Upper lobe of left lung (tissue), 6 donors: ENCODE data around the gene SSR3. TPM values are rescaled to one million over a fixed set of nuclear protein-coding genes. Genes with fewer than 3 reads are reported as not detected.

Experiments used
- ATAC-seq, 2 donors: fragments of 200-7000 bp; cut with Tn5 transposase; one replicate each; pipeline ENCODE4 v1.9.1; 2022; ENCODE audit warnings: mild to moderate bottlenecking in 2 of 2, moderate library complexity in 2 of 2; ENCODE audit not compliant: low FRiP score in 2 of 2
- DNase-seq, 2 donors: peaks; one replicate each; pipeline ENCODE4 v3.0.0-alpha.2; 2019 to 2020
- H3K27ac ChIP-seq, 4 donors: fragments of 200-600 bp; sonication (generic); one replicate each; pipeline ENCODE4 v1.5.1; 2016 to 2019
- H3K27me3 ChIP-seq, 4 donors: fragments of 200-600 bp; sonication (generic); one replicate each; pipeline ENCODE4 v1.5.1; 2017 to 2019
- H3K36me3 ChIP-seq, 4 donors: fragments of 200-600 bp; sonication (generic); one replicate each; pipeline ENCODE4 v1.5.1; 2016 to 2019
- H3K4me1 ChIP-seq, 4 donors: fragments of 200-600 bp; sonication (generic); one replicate each; pipeline ENCODE4 v1.5.1; 2018 to 2019
- H3K4me3 ChIP-seq, 4 donors: fragments of 200-600 bp; sonication (generic); one replicate each; pipeline ENCODE4 v1.5.1; 2017 to 2019; ENCODE audit warnings: mild to moderate bottlenecking in 2 of 4, moderate library complexity in 1 of 4
- H3K9me3 ChIP-seq, 4 donors: fragments of 200-600 bp; sonication (generic); one replicate each; pipeline ENCODE4 v1.5.1; 2018 to 2019
- EP300 ChIP-seq, 4 donors: sonication (generic); formaldehyde crosslinking; IDR thresholded peaks; one replicate each; pipeline ENCODE4 v1.5.1; 2017; ENCODE audit warnings: antibody characterized with exemption in 4 of 4, control low read depth in 2 of 4
- POLR2A ChIP-seq, 4 donors: fragments of 450-650 bp; IDR thresholded peaks; one replicate each; pipeline ENCODE4 v1.5.1; 2016 to 2017; ENCODE audit warnings: antibody characterized with exemption in 4 of 4, mild to moderate bottlenecking in 2 of 4
- POLR2AphosphoS5 ChIP-seq, 2 donors: sonication (generic); formaldehyde crosslinking; IDR thresholded peaks; one replicate each; pipeline ENCODE4 v1.5.1; 2017; ENCODE audit warnings: antibody characterized with exemption in 2 of 2
- WGBS, 2 donors: methylation state at CpG; one replicate each; pipeline ENCODE4 v1.1.5; 2017 to 2018; 5-methylcytosine and 5-hydroxymethylcytosine counted together
- total RNA-seq, 6 donors: library from RNA; depleted of rRNA in 4 of 6; stranded (reverse); fragments of >200 nt in 4 of 6; gene quantifications; one replicate each; pipeline versions ENCODE4 v1.1.0 to v1.2.1, GENCODE V29; 2016 to 2021
- TF ChIP-seq, protein P1 (sequence below), 6 experiments: fragments of 450-650 bp in 4 of 6; fragments of 200-600 bp in 2 of 6; sonication (generic) in 2 of 6; IDR thresholded peaks; one replicate each; pipeline ENCODE4 v1.5.1; 2016 to 2019; ENCODE audit warnings: antibody characterized with exemption in 6 of 6
- donor health status: DM: no; HTN: no; CAD: no; lungs with moderate emphysema.
- donor health status: DM: no; HTN: yes; CAD: no; lungs with severe emphysema.

SSR3 gene
- total RNA-seq, 6 donors from 2014 or later, result 25.1 to 178 (median 132) TPM

DNA sequence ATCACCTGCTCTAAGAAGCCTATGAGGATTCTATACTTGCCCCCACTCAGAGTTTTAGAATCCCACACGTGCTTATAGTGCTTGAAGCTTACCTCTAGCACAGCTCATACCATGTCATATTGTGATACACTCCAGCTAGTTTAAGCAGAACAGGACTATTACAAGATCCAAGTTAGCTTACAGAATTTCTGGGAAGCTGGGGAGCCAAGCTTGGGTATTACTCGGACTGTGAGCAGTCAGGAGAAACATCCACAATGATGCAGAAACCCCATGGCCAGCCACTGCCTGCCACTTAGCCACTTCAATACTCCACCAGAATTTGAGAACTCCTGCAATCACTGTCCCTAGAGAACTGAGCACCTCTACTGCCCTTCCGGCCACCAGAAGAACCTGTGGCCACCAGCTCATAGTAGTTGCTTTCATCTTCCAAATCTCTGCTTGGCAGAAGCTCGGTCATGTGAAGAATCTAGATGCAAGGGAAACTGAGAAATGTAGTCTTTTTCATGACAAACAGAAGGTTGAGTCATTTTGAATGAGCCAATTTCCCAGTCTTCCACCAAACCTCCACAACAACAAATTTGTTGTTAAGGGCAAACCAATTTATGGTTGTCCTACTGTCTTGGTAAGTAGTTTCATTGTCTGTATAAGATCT is 27.7 kb upstream of the SSR3 start:
- Histone ChIP-seq H3K4me1 (peaks cover 0 to 6% (median 0%) of the 10 kb centered on the region in 4 donors), H3K27me3 (no peaks in the 10 kb centered on the region), H3K4me3 (no peak overlapping the region), H3K36me3 (no peaks in the 10 kb centered on the region), H3K9me3 (no peaks in the 10 kb centered on the region), H3K27ac (no peak overlapping the region)
- WGBS, 2 donors, result 89 to 90% methylated on average over 4 of the region's 4 CpGs
- DNase-seq (no peak), ATAC-seq (no peak)
- TF ChIP-seq POLR2AphosphoS5 (IDR thresholded peaks at IDR 0.05), result no peak

DNA sequence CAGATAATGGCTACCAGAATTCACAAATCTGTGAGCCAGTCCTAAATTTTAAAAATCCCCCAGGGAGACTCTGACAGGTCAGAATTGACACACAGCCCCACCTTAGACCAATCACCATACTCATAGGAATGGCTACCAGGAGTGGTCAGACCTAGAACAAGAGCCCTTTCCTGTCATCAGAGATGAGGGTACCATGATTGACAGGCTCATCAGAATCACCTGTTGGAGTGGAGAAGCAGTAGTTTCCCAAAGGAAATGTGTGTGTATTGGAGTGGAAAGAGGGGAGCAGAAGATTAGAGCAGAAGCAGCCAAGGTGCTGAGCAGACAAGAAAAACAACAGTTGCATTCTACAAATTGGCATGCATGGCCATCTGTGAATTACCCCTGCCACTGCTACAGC is 27.0 kb upstream of the SSR3 start:
- no peaks in the 10 kb centered on the region for H3K9me3 ChIP-seq
- no peaks in the 10 kb centered on the region for H3K36me3 ChIP-seq
- no peak overlapping the region for H3K27ac ChIP-seq
- no peak for TF ChIP-seq EP300 (IDR thresholded peaks at IDR 0.05)
- TF ChIP-seq, protein P1, sequence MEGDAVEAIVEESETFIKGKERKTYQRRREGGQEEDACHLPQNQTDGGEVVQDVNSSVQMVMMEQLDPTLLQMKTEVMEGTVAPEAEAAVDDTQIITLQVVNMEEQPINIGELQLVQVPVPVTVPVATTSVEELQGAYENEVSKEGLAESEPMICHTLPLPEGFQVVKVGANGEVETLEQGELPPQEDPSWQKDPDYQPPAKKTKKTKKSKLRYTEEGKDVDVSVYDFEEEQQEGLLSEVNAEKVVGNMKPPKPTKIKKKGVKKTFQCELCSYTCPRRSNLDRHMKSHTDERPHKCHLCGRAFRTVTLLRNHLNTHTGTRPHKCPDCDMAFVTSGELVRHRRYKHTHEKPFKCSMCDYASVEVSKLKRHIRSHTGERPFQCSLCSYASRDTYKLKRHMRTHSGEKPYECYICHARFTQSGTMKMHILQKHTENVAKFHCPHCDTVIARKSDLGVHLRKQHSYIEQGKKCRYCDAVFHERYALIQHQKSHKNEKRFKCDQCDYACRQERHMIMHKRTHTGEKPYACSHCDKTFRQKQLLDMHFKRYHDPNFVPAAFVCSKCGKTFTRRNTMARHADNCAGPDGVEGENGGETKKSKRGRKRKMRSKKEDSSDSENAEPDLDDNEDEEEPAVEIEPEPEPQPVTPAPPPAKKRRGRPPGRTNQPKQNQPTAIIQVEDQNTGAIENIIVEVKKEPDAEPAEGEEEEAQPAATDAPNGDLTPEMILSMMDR (IDR thresholded peaks at IDR 0.05), result no peak
- TF ChIP-seq POLR2A (IDR thresholded peaks at IDR 0.05), result no peak
- no peak for TF ChIP-seq POLR2AphosphoS5 (IDR thresholded peaks at IDR 0.05)
- no peak overlapping the region for H3K4me3 ChIP-seq
- no peaks in the 10 kb centered on the region for H3K27me3 ChIP-seq
- no peak for ATAC-seq
- peaks cover 0 to 6% (median 0%) of the 10 kb centered on the region in 4 donors for H3K4me1 ChIP-seq
- DNase-seq, result no peak

DNA sequence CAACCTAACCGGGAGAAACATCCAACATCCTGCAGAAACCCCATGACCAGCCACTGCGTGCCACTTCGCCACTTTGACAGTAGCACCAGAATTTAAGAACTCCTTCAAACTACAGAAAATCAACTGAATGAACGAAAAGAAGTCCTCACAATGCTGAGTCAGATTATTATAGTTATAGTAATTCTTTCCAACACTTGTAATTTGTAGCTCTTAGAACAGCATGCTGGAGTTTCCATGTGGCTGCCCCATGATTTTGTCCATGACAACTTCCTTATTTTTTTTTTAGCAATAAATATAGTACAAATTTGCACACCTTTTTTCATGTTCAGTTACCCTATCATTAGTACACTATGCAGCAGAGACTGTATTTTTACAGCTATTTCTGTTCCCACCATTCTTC is 26.1 kb upstream of the SSR3 start:
- Histone ChIP-seq H3K9me3 (no peaks in the 10 kb centered on the region), H3K27ac (no peak overlapping the region), H3K4me3 (no peak overlapping the region), H3K4me1 (peaks cover 0 to 6% (median 0%) of the 10 kb centered on the region in 4 donors), H3K36me3 (no peaks in the 10 kb centered on the region), H3K27me3 (no peaks in the 10 kb centered on the region)
- WGBS, 2 donors, result 91 to 94% methylated on average over 4 of the region's 4 CpGs
- DNase-seq, result no peak
- no peak for TF ChIP-seq EP300 (IDR thresholded peaks at IDR 0.05)
- TF ChIP-seq POLR2AphosphoS5 (IDR thresholded peaks at IDR 0.05), result no peak
- no peak for TF ChIP-seq POLR2A (IDR thresholded peaks at IDR 0.05)
- TF ChIP-seq, protein P1 (IDR thresholded peaks at IDR 0.05), result no peak
- ATAC-seq, result no peak

DNA sequence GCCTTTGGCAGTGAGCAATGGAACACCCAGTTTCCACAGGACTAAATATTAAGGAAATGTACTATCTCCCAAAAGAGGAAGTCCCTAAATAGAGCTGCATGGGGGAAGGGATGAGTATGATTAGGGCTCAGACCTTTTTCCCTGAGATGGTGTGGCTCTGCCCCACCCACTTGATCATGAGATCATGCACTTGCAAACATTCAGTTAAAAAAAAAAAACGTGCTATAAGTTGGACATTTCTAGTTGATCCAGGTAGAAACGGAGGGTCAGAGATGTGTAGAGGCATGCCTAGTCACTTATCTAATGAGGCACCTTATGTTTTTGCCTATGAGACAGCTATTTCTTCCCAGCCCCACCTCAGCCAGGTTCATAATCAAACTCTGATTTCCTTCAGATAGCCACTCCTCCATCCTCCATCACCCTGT is 24.5 kb upstream of the SSR3 start:
- WGBS, 2 donors, result 47 to 61% methylated on average over 2 of the region's 2 CpGs
- TF ChIP-seq POLR2AphosphoS5 (IDR thresholded peaks at IDR 0.05) (no peak), EP300 (IDR thresholded peaks at IDR 0.05) (no peak), POLR2A (IDR thresholded peaks at IDR 0.05) (no peak)
- TF ChIP-seq, protein P1 (IDR thresholded peaks at IDR 0.05), result no peak

DNA sequence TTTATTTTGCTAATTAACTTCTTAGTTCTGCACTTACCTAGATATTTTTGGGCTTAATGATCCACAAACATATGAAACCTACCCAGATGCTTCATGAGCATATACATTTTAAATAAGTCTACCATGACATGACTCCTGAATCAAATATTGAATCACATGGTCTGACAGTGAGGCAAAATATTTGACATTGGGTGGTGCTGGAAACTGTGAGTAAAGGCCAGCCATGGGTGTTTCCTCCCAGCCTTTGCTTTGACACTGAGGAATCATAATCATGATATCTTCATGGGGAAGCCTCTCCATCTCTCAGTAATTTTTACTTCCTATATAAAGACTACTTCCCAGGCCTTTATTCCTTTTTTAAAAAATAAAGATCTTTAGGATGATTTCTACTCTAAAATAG is 22.8 kb upstream of the SSR3 start:
- TF ChIP-seq POLR2A (IDR thresholded peaks at IDR 0.05), result no peak
- no peak for TF ChIP-seq EP300 (IDR thresholded peaks at IDR 0.05)
- no peak for TF ChIP-seq POLR2AphosphoS5 (IDR thresholded peaks at IDR 0.05)
- TF ChIP-seq, protein P1 (IDR thresholded peaks at IDR 0.05), result no peak
- no peaks in the 10 kb centered on the region for H3K36me3 ChIP-seq
- DNase-seq (no peak), ATAC-seq (peak in 1 of 2 donors; percentile 28)
- peaks cover 0 to 6% (median 0%) of the 10 kb centered on the region in 4 donors for H3K4me1 ChIP-seq
- no peaks in the 10 kb centered on the region for H3K9me3 ChIP-seq
- H3K27ac ChIP-seq, result no peak overlapping the region
- H3K4me3 ChIP-seq, result no peak overlapping the region
- no peaks in the 10 kb centered on the region for H3K27me3 ChIP-seq

More for the DNA sequence above, 24.5 kb upstream of the SSR3 start:
- no peaks in the 10 kb centered on the region for H3K9me3 ChIP-seq
- H3K4me3 ChIP-seq, result no peak overlapping the region
- peaks cover 0 to 6% (median 0%) of the 10 kb centered on the region in 4 donors for H3K4me1 ChIP-seq
- peak in 1 of 2 donors; percentile 78 for ATAC-seq
- H3K36me3 ChIP-seq, result no peaks in the 10 kb centered on the region
- DNase-seq, result peak in 1 of 2 donors; percentile 25
- H3K27ac ChIP-seq, result no peak overlapping the region
- no peaks in the 10 kb centered on the region for H3K27me3 ChIP-seq
